Prostate gland (tissue), 2 donors: ENCODE measurements around the gene UBE2R2. TPM values are rescaled to one million over a fixed set of nuclear protein-coding genes. Genes with fewer than 3 reads are reported as not detected.

Experiments used
- DNase-seq: peaks from one replicate; pipeline ENCODE4 v3.0.0-alpha.2; 2019; ENCODE audit warnings: low spot score
- H3K27ac ChIP-seq, 2 donors: fragments of 200-600 bp; sonication (generic); 2 replicates each; pipeline ENCODE4 v1.5.1; 2017 to 2019
- H3K27me3 ChIP-seq: fragments of 200-600 bp; sonication (generic); replicated peaks from 2 replicates; pipeline ENCODE4 v1.5.1; 2019; ENCODE audit not compliant: insufficient read depth
- H3K36me3 ChIP-seq, 2 donors: fragments of 200-600 bp; sonication (generic); 1 replicate in 1 of 2; 2 replicates in 1 of 2; pipeline versions ENCODE4 v1.5.1 to v1.8.1; 2017 to 2019
- H3K4me1 ChIP-seq: fragments of 200-600 bp; sonication (generic); replicated peaks from 2 replicates; pipeline ENCODE4 v1.5.1; 2019
- H3K4me3 ChIP-seq, 2 donors: fragments of 200-600 bp; sonication (generic); 2 replicates each; pipeline ENCODE4 v1.5.1; 2017 to 2019
- H3K9me3 ChIP-seq: fragments of 200-600 bp; sonication (generic); 2 replicates; pipeline ENCODE4 v1.5.1; 2017
- CTCF ChIP-seq, 4 experiments: fragments of 200-600 bp in 2 of 4; fragments of 450-650 bp in 2 of 4; sonication (generic) in 2 of 4; IDR thresholded peaks; 1 replicate in 3 of 4; 2 replicates in 1 of 4; pipeline ENCODE4 v1.5.1; 2016 to 2019; ENCODE audit warnings: antibody characterized with exemption in 4 of 4, mild to moderate bottlenecking in 2 of 4, moderate library complexity in 2 of 4
- POLR2A ChIP-seq: fragments of 450-650 bp; IDR thresholded peaks from one replicate; pipeline ENCODE4 v1.6.1; 2016; ENCODE audit warnings: antibody characterized with exemption, mild to moderate bottlenecking
- POLR2AphosphoS5 ChIP-seq: sonication (generic); formaldehyde crosslinking; IDR thresholded peaks from one replicate; pipeline ENCODE4 v1.6.1; 2017; ENCODE audit warnings: antibody characterized with exemption
- WGBS: methylation state at CpG from one replicate; pipeline ENCODE4 v1.1.5; 2018; 5-methylcytosine and 5-hydroxymethylcytosine counted together
- intact Hi-C: fragments of 100-400 bp; cut with DNase I; formaldehyde crosslinking; loops from one replicate; pipeline ENCODE4 v1.14.2; 2022
- total RNA-seq, 2 donors: library from RNA; depleted of rRNA; stranded (reverse); fragments of >200 nt; gene quantifications; one replicate each; pipeline ENCODE4 v1.1.0, GENCODE V29; 2016

UBE2R2 gene
- total RNA-seq, 2 donors from 2014 or later: 25.6 to 42.7 TPM

GRCh38 chr9:33934188-33934878 lies 117.4 kb downstream of the UBE2R2 start:
- Histone ChIP-seq H3K27ac (no peak overlapping the region), H3K27me3 (no peaks in the 10 kb centered on the region), H3K4me1 (no peaks in the 10 kb centered on the region), H3K4me3 (no peak overlapping the region), H3K9me3 (no peaks in the 10 kb centered on the region), H3K36me3 (no peaks in the 10 kb centered on the region)
- intact Hi-C loops: no loop called here
- no peak for TF ChIP-seq POLR2AphosphoS5
- no peak for TF ChIP-seq POLR2A
- WGBS: 79% methylated on average over 5 of the region's 5 CpGs
- DNase-seq: no peak

DNA sequence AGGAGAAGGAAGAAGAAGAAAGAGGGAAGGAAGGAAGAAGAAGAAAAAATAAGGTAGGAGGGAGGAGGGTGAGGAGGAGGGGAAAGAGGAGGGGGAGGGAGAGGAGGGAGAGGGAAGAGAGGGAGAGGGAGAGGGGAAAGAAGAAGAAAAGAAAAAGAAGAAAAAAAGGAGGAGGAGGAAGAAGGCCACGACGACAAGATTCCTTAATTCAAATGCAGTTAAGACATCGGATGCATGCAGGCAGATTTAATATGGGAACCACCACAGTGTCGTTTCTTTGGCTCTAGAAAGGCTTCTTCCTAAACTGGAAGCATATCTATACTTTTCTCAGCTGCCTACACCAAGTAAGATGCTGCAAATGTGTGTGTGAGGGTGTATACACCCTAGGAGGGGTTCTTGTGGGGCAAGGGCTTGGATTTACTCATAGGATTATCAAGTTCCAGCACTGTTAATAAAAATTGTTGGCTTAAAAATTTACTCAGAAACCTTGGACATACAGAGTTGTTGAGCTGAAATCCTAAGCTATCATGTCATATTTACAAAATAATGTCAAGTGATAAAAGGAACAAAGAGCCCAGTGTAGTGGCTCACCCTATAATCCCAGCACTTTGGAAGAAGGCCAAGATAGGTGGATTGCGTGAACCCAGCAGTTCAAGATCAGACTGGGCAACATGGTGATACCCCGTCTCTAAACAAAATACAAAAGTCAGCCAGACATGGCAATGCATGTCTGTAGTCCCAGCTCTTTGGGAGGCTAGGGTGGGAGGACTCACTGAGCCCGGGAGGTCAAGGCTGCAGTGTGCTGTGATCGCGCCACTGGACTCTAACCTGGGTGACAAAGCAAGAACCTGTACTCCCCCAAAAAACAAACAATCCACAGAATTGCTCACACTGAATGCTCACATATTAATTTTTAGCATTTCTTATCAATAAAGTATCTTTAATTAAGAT lies 123.2 kb downstream of the UBE2R2 start:
- H3K36me3 ChIP-seq: no peaks in the 10 kb centered on the region
- H3K27ac ChIP-seq: no peak overlapping the region
- TF ChIP-seq CTCF (IDR thresholded peaks at IDR 0.05) (no peak), POLR2AphosphoS5 (no peak), POLR2A (no peak)
- no peak overlapping the region for H3K4me3 ChIP-seq
- no peaks in the 10 kb centered on the region for H3K9me3 ChIP-seq
- intact Hi-C loops: no loop called here
- 51% methylated on average over 9 of the region's 9 CpGs for WGBS
- H3K27me3 ChIP-seq: no peaks in the 10 kb centered on the region
- DNase-seq: no peak
- H3K4me1 ChIP-seq: no peaks in the 10 kb centered on the region

DNA sequence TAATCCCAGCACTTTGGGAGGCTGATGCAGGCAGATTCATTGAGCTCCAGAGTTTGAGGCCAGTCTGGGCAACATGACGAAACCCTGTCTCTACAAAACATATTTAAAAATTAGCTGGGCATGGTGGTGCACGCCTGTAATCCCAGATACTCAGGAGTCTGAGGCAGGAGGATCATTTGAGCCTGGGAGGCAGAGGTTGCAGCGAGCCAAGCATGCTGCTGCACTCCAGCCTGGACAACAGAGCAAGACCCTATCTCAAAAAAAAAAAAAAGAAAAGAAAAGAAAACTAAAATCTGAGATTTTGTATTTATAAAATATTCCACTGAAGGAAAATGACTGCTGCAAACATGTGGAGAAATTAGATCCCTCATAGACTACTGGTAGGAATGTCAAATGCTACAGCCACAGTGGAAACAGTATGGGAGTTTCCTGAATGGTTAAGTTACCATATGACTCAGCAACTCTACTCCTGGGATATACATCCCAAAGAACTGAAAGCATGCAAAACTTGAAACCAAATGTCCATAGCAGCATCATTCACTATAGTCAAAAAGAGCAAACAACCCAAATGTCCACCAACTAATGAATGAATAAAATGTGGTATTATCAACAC lies 125.6 kb downstream of the UBE2R2 start:
- H3K4me1 ChIP-seq: no peaks in the 10 kb centered on the region
- DNase-seq: no peak
- no peak overlapping the region for H3K27ac ChIP-seq
- no peaks in the 10 kb centered on the region for H3K27me3 ChIP-seq
- no peaks in the 10 kb centered on the region for H3K9me3 ChIP-seq
- H3K4me3 ChIP-seq: no peak overlapping the region
- TF ChIP-seq CTCF (IDR thresholded peaks at IDR 0.05) (no peak), POLR2AphosphoS5 (no peak)
- intact Hi-C loops: no loop called here
- WGBS: 96% methylated on average over 3 of the region's 3 CpGs
- H3K36me3 ChIP-seq: no peaks in the 10 kb centered on the region

- no peak for DNase-seq
- intact Hi-C loops: no loop called here
- Histone ChIP-seq H3K36me3 (no peaks in the 10 kb centered on the region), H3K27me3 (no peaks in the 10 kb centered on the region), H3K4me3 (no peak overlapping the region), H3K27ac (no peak overlapping the region), H3K9me3 (no peaks in the 10 kb centered on the region), H3K4me1 (no peaks in the 10 kb centered on the region)
- WGBS: 50% methylated on average over 2 of the region's 2 CpGs
- TF ChIP-seq POLR2A: no peak
- TF ChIP-seq CTCF (IDR thresholded peaks at IDR 0.05): no peak
- TF ChIP-seq POLR2AphosphoS5: no peak
These were observed 126.4 kb downstream of the UBE2R2 start for GRCh38 chr9:33943389-33943788.

GRCh38 chr9:33946779-33947535 lies 130.0 kb downstream of the UBE2R2 start:
- Histone ChIP-seq H3K9me3 (no peaks in the 10 kb centered on the region), H3K36me3 (no peaks in the 10 kb centered on the region), H3K27me3 (no peaks in the 10 kb centered on the region), H3K4me3 (no peak overlapping the region), H3K27ac (no peak overlapping the region), H3K4me1 (no peaks in the 10 kb centered on the region)
- WGBS: 85% methylated on average over 3 of the region's 3 CpGs
- no peak for TF ChIP-seq CTCF (IDR thresholded peaks at IDR 0.05)
- no peak for TF ChIP-seq POLR2A
- TF ChIP-seq POLR2AphosphoS5: no peak
- DNase-seq: no peak
- intact Hi-C loops: no loop called here
